Measurements from ENCODE around the gene CLDN24.

DNA sequence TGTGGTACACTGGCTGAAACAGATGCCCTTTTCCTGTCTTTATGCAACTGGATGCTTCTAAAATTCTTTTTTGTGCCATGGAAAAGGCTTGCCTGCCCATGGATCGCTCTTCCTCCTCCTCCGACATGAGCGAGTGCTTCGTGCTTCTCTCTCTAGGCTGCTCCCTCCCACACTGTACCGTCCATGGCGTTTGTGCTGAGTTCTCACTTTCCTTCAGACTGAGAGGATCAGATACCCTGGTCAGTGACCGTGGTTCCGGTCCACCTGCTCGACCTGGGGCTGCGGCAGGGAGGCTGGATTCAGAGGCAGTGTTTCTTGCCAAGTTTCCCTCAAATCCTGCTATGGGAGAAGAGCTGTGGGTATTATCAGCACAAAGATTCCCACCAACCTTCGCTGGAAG is 10.2 kb upstream of the CLDN24 start:
- TF ChIP-seq POLR2A (IDR thresholded peaks at IDR 0.05) = no peak
- TF ChIP-seq, protein P1, sequence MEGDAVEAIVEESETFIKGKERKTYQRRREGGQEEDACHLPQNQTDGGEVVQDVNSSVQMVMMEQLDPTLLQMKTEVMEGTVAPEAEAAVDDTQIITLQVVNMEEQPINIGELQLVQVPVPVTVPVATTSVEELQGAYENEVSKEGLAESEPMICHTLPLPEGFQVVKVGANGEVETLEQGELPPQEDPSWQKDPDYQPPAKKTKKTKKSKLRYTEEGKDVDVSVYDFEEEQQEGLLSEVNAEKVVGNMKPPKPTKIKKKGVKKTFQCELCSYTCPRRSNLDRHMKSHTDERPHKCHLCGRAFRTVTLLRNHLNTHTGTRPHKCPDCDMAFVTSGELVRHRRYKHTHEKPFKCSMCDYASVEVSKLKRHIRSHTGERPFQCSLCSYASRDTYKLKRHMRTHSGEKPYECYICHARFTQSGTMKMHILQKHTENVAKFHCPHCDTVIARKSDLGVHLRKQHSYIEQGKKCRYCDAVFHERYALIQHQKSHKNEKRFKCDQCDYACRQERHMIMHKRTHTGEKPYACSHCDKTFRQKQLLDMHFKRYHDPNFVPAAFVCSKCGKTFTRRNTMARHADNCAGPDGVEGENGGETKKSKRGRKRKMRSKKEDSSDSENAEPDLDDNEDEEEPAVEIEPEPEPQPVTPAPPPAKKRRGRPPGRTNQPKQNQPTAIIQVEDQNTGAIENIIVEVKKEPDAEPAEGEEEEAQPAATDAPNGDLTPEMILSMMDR (IDR thresholded peaks at IDR 0.05 in 4 of 5, conservative IDR thresholded peaks at IDR 0.05 in 1 of 5) = no peak

Data from gastrocnemius medialis (tissue), 4 donors.